ENCODE measurements around the gene ALG10B.

GRCh38 chr12:38327356-38327755, 10.8 kb downstream of the ALG10B start:
- TF ChIP-seq CTCF (optimal IDR thresholded peaks at IDR 0.05 in 1 of 3, IDR thresholded peaks at IDR 0.05 in 1 of 3, conservative IDR thresholded peaks at IDR 0.05 in 1 of 3; ENCODE audit: extremely low read depth in 1 of 3, insufficient read depth in 2 of 3, low read length in 3 of 3) (no peak), EZH2 (IDR thresholded peaks at IDR 0.05; ENCODE audit: low read length) (no peak)
